ENCODE data around the gene THBD. TPM values are rescaled to one million over a fixed set of nuclear protein-coding genes. Genes with fewer than 3 reads are reported as not detected.

The THBD gene
- total RNA-seq, 5 donors from 2014 or later (not counting 1 experiment from before 2014, with no cell fraction given) = 0.07 to 0.23 (median 0.16) TPM

DNA sequence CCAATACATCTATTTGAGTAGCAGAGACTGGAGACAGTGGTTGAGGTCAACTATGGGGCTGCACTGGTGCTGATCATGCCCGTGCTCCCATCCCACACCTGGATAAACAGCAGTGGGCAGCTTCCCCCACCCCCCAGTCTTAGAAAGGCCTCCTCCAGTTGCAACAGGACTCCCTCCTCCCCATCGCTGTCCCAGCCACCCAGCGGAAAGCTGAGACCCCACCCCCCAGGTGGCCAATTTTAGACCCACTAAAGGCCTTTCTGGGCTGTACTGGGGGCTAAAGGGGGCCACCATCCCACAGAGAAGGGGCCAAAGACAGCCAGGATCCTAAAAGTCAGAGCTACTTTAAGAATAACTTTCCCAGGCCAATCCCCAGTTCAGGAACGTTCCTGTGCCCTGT, 15.6 kb downstream of the THBD start:
- H3K9me3 Mint-ChIP-seq = no peaks in the 10 kb centered on the region
- no peak for DNase-seq
- H3K27ac Mint-ChIP-seq = no peak overlapping the region
- WGBS (ENCODE audit: insufficient coverage) = no CpG with 5 or more reads among the region's 4 CpGs
- H3K4me1 ChIP-seq (ENCODE audit: control insufficient read depth in 1 of 2, extremely low read depth in 1 of 2, insufficient read depth in 2 of 2, low read length in 2 of 2) = no peaks in the 10 kb centered on the region
- H3K27me3 Mint-ChIP-seq = peaks cover 28 to 29% of the 10 kb centered on the region in 2 donors
- no peak overlapping the region for H3K4me3 Mint-ChIP-seq
- H3K27ac ChIP-seq (ENCODE audit: low read length) = no peak overlapping the region
- H3K36me3 ChIP-seq (ENCODE audit: control insufficient read depth in 2 of 2, extremely low read depth in 1 of 2, insufficient read depth in 1 of 2, low read length in 1 of 2) = no peaks in the 10 kb centered on the region
- no peaks in the 10 kb centered on the region for H3K9me3 ChIP-seq
- no peak overlapping the region for H3K4me3 ChIP-seq (ENCODE audit: control insufficient read depth in 1 of 2, extremely low read depth in 1 of 2, low read length in 1 of 2)
- CTCF ChIA-PET = no interaction called here
- no peak for ATAC-seq (replicated peaks in 1 of 4)
- H3K36me3 Mint-ChIP-seq = no peaks in the 10 kb centered on the region
- no peaks in the 10 kb centered on the region for H3K4me1 Mint-ChIP-seq
- POLR2A ChIA-PET = no interaction called here
- H3K27me3 ChIP-seq (replicated peaks in 1 of 2; ENCODE audit: control insufficient read depth in 2 of 2, extremely low read depth in 1 of 2, insufficient read depth in 2 of 2, low read length in 1 of 2) = peaks cover 0 to 21% of the 10 kb centered on the region in 2 experiments

DNA sequence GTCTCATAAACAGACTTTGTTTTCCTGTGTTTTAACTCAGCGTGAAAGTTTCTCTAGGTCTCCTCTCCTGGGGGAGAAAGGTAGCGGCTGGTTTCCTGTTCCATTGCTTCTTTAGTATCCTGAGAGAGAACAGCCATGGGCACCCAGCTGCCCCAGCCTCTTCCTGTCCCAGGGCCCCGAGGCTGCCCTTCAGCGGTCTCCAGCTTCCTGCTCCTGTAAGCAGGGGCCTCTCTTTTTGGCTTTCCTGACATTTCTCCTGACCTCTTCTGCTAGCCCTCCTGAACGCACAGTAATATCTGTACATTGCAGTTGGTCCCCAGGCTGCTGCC, 16.8 kb downstream of the THBD start:
- DNase-seq (no peak), ATAC-seq (replicated peaks in 1 of 4) (no peak)
- Mint-ChIP-seq H3K4me3 (no peak overlapping the region), H3K27ac (no peak overlapping the region), H3K9me3 (no peaks in the 10 kb centered on the region), H3K27me3 (peaks cover 27 to 28% of the 10 kb centered on the region in 2 donors), H3K4me1 (no peaks in the 10 kb centered on the region), H3K36me3 (no peaks in the 10 kb centered on the region)
- ChIA-PET CTCF (no interaction called here), POLR2A (no interaction called here)
- Histone ChIP-seq H3K4me3 (ENCODE audit: control insufficient read depth in 1 of 2, extremely low read depth in 1 of 2, low read length in 1 of 2) (no peak overlapping the region), H3K9me3 (no peaks in the 10 kb centered on the region), H3K4me1 (ENCODE audit: control insufficient read depth in 1 of 2, extremely low read depth in 1 of 2, insufficient read depth in 2 of 2, low read length in 2 of 2) (no peaks in the 10 kb centered on the region), H3K27me3 (replicated peaks in 1 of 2; ENCODE audit: control insufficient read depth in 2 of 2, extremely low read depth in 1 of 2, insufficient read depth in 2 of 2, low read length in 1 of 2) (peaks cover 0 to 21% of the 10 kb centered on the region in 2 experiments), H3K27ac (ENCODE audit: low read length) (no peak overlapping the region), H3K36me3 (ENCODE audit: control insufficient read depth in 2 of 2, extremely low read depth in 1 of 2, insufficient read depth in 1 of 2, low read length in 1 of 2) (no peaks in the 10 kb centered on the region)
- 7% methylated on average over 3 of the region's 5 CpGs for WGBS (ENCODE audit: insufficient coverage)

DNA sequence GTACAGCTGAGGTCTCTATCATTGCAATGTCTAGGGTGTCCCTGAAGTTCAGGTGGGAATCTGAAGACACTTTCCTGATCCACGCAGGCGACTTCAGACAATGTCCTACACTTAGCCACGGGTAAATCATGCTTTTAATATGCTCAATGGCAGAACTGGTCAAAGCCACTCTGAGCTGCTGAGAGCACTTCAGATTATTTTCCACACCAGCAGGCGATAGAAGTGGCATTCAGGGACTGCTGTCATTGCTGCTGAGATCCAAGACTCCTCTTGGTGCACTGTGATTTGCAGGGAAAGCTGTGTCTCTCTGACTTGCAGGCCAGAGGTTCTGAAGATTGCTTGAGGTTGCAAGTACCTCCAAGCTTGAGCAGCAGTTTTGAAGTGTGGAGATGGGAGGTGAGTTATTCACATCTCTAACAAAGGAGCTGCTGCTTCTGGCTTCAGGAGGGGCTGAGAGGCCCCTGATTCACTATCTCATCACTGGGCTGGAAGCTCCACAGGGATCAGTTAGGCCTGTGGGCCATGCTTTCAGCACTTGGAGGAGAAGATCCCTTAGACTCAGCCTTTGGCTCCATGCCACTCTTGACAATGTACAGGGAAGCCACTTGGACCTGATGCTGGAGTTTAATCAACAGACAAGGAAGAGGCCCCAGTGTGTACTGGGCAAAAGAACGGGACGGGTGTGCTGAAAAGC, 17.3 kb downstream of the THBD start:
- POLR2A ChIA-PET = no interaction called here

DNA sequence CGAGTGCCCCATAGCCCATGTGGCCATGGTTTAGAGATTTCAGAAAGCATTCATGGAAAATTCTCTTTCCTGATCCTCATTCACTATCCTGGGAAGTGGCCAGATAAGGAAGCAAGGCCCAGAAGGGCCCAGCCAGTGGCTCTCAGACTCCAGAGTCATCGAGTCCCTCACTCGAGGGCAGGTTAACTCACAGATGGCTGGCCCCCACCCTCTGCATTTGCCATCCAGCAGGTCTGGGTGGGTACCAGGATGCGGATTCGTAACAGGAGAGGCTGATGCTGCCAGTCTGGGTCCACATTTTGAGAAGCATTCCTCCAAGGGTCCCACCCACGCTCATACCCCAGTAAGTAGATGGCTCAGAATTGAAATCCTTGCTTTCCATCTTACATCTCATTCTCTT, 18.1 kb downstream of the THBD start:
- H3K4me1 ChIP-seq (ENCODE audit: control insufficient read depth in 1 of 2, extremely low read depth in 1 of 2, insufficient read depth in 2 of 2, low read length in 2 of 2) = no peaks in the 10 kb centered on the region
- no peak for ATAC-seq (replicated peaks in 1 of 4)
- Mint-ChIP-seq H3K27me3 (peaks cover 17 to 22% of the 10 kb centered on the region in 2 donors), H3K9me3 (no peaks in the 10 kb centered on the region), H3K4me3 (no peak overlapping the region), H3K27ac (no peak overlapping the region), H3K36me3 (no peaks in the 10 kb centered on the region), H3K4me1 (no peaks in the 10 kb centered on the region)
- ChIA-PET POLR2A (no interaction called here), CTCF (no interaction called here)
- WGBS (ENCODE audit: insufficient coverage) = 71% methylated on average over 6 of the region's 6 CpGs
- no peak for DNase-seq
- H3K27ac ChIP-seq (ENCODE audit: low read length) = no peak overlapping the region
- H3K4me3 ChIP-seq (ENCODE audit: control insufficient read depth in 1 of 2, extremely low read depth in 1 of 2, low read length in 1 of 2) = no peak overlapping the region
- peaks cover 0 to 20% of the 10 kb centered on the region in 2 experiments for H3K27me3 ChIP-seq (replicated peaks in 1 of 2; ENCODE audit: control insufficient read depth in 2 of 2, extremely low read depth in 1 of 2, insufficient read depth in 2 of 2, low read length in 1 of 2)
- H3K9me3 ChIP-seq = no peaks in the 10 kb centered on the region
- no peaks in the 10 kb centered on the region for H3K36me3 ChIP-seq (ENCODE audit: control insufficient read depth in 2 of 2, extremely low read depth in 1 of 2, insufficient read depth in 1 of 2, low read length in 1 of 2)

More for the DNA sequence above, 17.3 kb downstream of the THBD start:
- Mint-ChIP-seq H3K27ac (no peak overlapping the region), H3K4me1 (no peaks in the 10 kb centered on the region), H3K27me3 (peaks cover 25 to 28% of the 10 kb centered on the region in 2 donors), H3K4me3 (no peak overlapping the region), H3K9me3 (no peaks in the 10 kb centered on the region), H3K36me3 (no peaks in the 10 kb centered on the region)
- DNase-seq (no peak), ATAC-seq (replicated peaks in 1 of 4) (no peak)
- H3K9me3 ChIP-seq = no peaks in the 10 kb centered on the region
- WGBS (ENCODE audit: insufficient coverage) = 86% methylated on average over 4 of the region's 6 CpGs
- no peak overlapping the region for H3K27ac ChIP-seq (ENCODE audit: low read length)
- H3K36me3 ChIP-seq (ENCODE audit: control insufficient read depth in 2 of 2, extremely low read depth in 1 of 2, insufficient read depth in 1 of 2, low read length in 1 of 2) = no peaks in the 10 kb centered on the region
- H3K4me1 ChIP-seq (ENCODE audit: control insufficient read depth in 1 of 2, extremely low read depth in 1 of 2, insufficient read depth in 2 of 2, low read length in 2 of 2) = no peaks in the 10 kb centered on the region
- CTCF ChIA-PET = no interaction called here
- H3K4me3 ChIP-seq (ENCODE audit: control insufficient read depth in 1 of 2, extremely low read depth in 1 of 2, low read length in 1 of 2) = no peak overlapping the region
- peaks cover 0 to 21% of the 10 kb centered on the region in 2 experiments for H3K27me3 ChIP-seq (replicated peaks in 1 of 2; ENCODE audit: control insufficient read depth in 2 of 2, extremely low read depth in 1 of 2, insufficient read depth in 2 of 2, low read length in 1 of 2)

DNA sequence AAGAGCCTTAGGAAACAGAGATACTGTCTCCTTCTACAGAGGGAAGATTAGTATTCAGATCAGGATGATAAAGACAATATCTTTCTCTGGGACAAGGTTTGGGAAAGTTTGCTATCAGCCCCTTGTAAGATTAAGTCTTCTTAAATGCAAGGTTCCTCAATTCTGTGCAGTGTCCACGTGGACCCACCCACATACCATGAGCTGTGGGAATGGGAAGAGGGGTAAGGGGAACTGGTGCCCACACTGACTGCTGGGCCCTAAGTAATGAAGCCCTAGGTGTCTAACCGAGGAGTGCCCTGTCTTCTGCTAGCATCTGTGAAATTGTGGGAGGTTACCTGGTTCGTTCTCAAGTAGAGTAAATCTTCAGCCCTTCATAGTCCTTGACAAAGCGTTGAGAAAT, 20.1 kb downstream of the THBD start:
- 60% methylated on average over 1 of the region's 4 CpGs for WGBS (ENCODE audit: insufficient coverage)
- Mint-ChIP-seq H3K9me3 (no peaks in the 10 kb centered on the region), H3K4me3 (no peak overlapping the region), H3K4me1 (no peaks in the 10 kb centered on the region), H3K27me3 (peaks cover 14 to 21% of the 10 kb centered on the region in 2 donors), H3K36me3 (no peaks in the 10 kb centered on the region), H3K27ac (no peak overlapping the region)
- Histone ChIP-seq H3K4me3 (ENCODE audit: control insufficient read depth in 1 of 2, extremely low read depth in 1 of 2, low read length in 1 of 2) (no peak overlapping the region), H3K9me3 (no peaks in the 10 kb centered on the region), H3K4me1 (ENCODE audit: control insufficient read depth in 1 of 2, extremely low read depth in 1 of 2, insufficient read depth in 2 of 2, low read length in 2 of 2) (no peaks in the 10 kb centered on the region), H3K36me3 (ENCODE audit: control insufficient read depth in 2 of 2, extremely low read depth in 1 of 2, insufficient read depth in 1 of 2, low read length in 1 of 2) (no peaks in the 10 kb centered on the region), H3K27me3 (replicated peaks in 1 of 2; ENCODE audit: control insufficient read depth in 2 of 2, extremely low read depth in 1 of 2, insufficient read depth in 2 of 2, low read length in 1 of 2) (peaks cover 0 to 10% of the 10 kb centered on the region in 2 experiments), H3K27ac (ENCODE audit: low read length) (no peak overlapping the region)
- CTCF ChIA-PET = no interaction called here
- POLR2A ChIA-PET = no interaction called here
- DNase-seq = no peak
- ATAC-seq (replicated peaks in 1 of 4) = no peak

DNA sequence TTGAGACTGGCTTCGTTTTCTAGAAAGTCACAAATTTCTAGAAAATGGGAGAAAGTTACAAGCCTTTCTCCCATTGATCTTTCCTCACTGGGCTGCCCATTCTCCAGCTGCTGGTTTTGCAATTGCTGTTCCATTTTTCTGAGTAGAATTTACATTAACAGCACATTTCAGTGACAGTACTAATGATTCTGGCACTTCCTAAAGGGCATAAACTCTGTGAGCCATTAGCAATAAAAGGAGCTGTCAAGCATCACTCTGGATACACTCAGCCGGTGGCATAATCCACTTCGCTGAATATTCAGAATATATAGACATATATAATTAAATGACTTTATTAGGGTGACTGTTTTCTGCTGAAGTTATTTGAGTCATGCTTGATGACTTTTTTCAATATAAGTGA, 21.1 kb downstream of the THBD start:
- Mint-ChIP-seq H3K9me3 (no peaks in the 10 kb centered on the region), H3K27me3 (peaks cover 6 to 16% of the 10 kb centered on the region in 2 donors), H3K36me3 (no peaks in the 10 kb centered on the region), H3K4me3 (no peak overlapping the region), H3K27ac (no peak overlapping the region), H3K4me1 (no peaks in the 10 kb centered on the region)
- H3K27me3 ChIP-seq (replicated peaks in 1 of 2; ENCODE audit: control insufficient read depth in 2 of 2, extremely low read depth in 1 of 2, insufficient read depth in 2 of 2, low read length in 1 of 2) = peaks cover 0 to 5% of the 10 kb centered on the region in 2 experiments
- ATAC-seq (replicated peaks in 1 of 4) (no peak), DNase-seq (no peak)
- no peaks in the 10 kb centered on the region for H3K4me1 ChIP-seq (ENCODE audit: control insufficient read depth in 1 of 2, extremely low read depth in 1 of 2, insufficient read depth in 2 of 2, low read length in 2 of 2)
- 40% methylated on average over 1 of the region's 3 CpGs for WGBS (ENCODE audit: insufficient coverage)
- H3K9me3 ChIP-seq = no peaks in the 10 kb centered on the region
- no peaks in the 10 kb centered on the region for H3K36me3 ChIP-seq (ENCODE audit: control insufficient read depth in 2 of 2, extremely low read depth in 1 of 2, insufficient read depth in 1 of 2, low read length in 1 of 2)
- no peak overlapping the region for H3K27ac ChIP-seq (ENCODE audit: low read length)
- CTCF ChIA-PET = no interaction called here
- no peak overlapping the region for H3K4me3 ChIP-seq (ENCODE audit: control insufficient read depth in 1 of 2, extremely low read depth in 1 of 2, low read length in 1 of 2)
- POLR2A ChIA-PET = no interaction called here

DNA sequence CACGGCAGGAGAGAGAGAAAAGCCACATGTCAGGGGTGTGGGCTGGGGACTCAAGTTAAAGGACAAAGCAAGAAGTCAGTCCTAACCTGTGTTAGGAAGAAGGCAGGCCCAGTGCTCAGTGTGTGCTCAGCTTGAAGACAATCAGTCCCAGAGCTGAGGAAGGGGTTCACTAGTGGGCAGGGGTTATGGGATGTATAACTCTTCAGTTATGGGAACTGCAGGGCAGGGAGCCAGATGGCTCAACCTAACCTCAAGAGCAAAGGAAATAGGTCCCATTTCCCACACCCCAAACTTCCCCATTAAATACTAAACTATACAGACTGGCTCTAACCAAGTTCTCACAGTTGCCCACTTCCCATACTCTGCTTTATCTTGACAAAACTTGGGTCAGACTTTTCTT, 21.8 kb downstream of the THBD start:
- peaks cover 0 to 9% of the 10 kb centered on the region in 2 donors for H3K27me3 Mint-ChIP-seq
- H3K4me1 Mint-ChIP-seq = no peaks in the 10 kb centered on the region
- H3K27ac Mint-ChIP-seq = no peak overlapping the region
- H3K4me1 ChIP-seq (ENCODE audit: control insufficient read depth in 1 of 2, extremely low read depth in 1 of 2, insufficient read depth in 2 of 2, low read length in 2 of 2) = no peaks in the 10 kb centered on the region
- ChIA-PET CTCF (no interaction called here), POLR2A (no interaction called here)
- no peaks in the 10 kb centered on the region for H3K36me3 ChIP-seq (ENCODE audit: control insufficient read depth in 2 of 2, extremely low read depth in 1 of 2, insufficient read depth in 1 of 2, low read length in 1 of 2)
- ATAC-seq (replicated peaks in 1 of 4) = no peak
- H3K9me3 Mint-ChIP-seq = no peaks in the 10 kb centered on the region
- no peak for DNase-seq
- H3K4me3 ChIP-seq (ENCODE audit: control insufficient read depth in 1 of 2, extremely low read depth in 1 of 2, low read length in 1 of 2) = no peak overlapping the region
- H3K4me3 Mint-ChIP-seq = no peak overlapping the region
- peaks cover 0 to 5% of the 10 kb centered on the region in 2 experiments for H3K27me3 ChIP-seq (replicated peaks in 1 of 2; ENCODE audit: control insufficient read depth in 2 of 2, extremely low read depth in 1 of 2, insufficient read depth in 2 of 2, low read length in 1 of 2)
- whole genome bisulfite sequencing (ENCODE audit: insufficient coverage) = 27% methylated on average over 1 of the region's 1 CpG
- H3K36me3 Mint-ChIP-seq = no peaks in the 10 kb centered on the region
- H3K27ac ChIP-seq (ENCODE audit: low read length) = no peak overlapping the region
- no peaks in the 10 kb centered on the region for H3K9me3 ChIP-seq

Data from T-cell (primary cell).